PC-3 (cell line): ENCODE results near the gene CETN1.

ENCODE experiments used
- CTCF ChIP-seq: fragments of 300-600 bp; sonication (generic); conservative IDR thresholded peaks from 2 replicates; pipeline ENCODE4 v1.5.1; 2017; ENCODE audit warnings: antibody characterized with exemption, low read depth, mild to moderate bottlenecking, low read length
- EZH2phosphoT487 ChIP-seq: fragments of 300-600 bp; sonication (generic); IDR thresholded peaks from 2 replicates; pipeline ENCODE4 v1.6.1; 2018; ENCODE audit warnings: mild to moderate bottlenecking, antibody characterized with exemption, low read length, borderline replicate concordance

- TF ChIP-seq CTCF, result no peak
- no peak for TF ChIP-seq EZH2phosphoT487
Measured at GRCh38 chr18:576924-577323, 3.3 kb upstream of the CETN1 start.
